ENCODE measurements around the gene RELN.

Gene RELN

GRCh38 chr7:103712991-103713778 lies 276.3 kb downstream of the RELN start:
- TF ChIP-seq CTCF (IDR thresholded peaks at IDR 0.05; ENCODE audit: low read depth, low read length): no peak
- no peak overlapping the region for H3K4me3 ChIP-seq (ENCODE audit: low read depth, low read length)

- H3K4me3 ChIP-seq (ENCODE audit: low read depth, low read length): no peak overlapping the region
- TF ChIP-seq CTCF (IDR thresholded peaks at IDR 0.05; ENCODE audit: low read depth, low read length): no peak
Observed at GRCh38 chr7:103711413-103711812, 278.0 kb downstream of the RELN start.

GRCh38 chr7:103710247-103710646 lies 279.2 kb downstream of the RELN start:
- H3K4me3 ChIP-seq (ENCODE audit: low read depth, low read length): no peak overlapping the region
- no peak for TF ChIP-seq CTCF (IDR thresholded peaks at IDR 0.05; ENCODE audit: low read depth, low read length)

- TF ChIP-seq CTCF (IDR thresholded peaks at IDR 0.05; ENCODE audit: low read depth, low read length): no peak
Observed at GRCh38 chr7:103706805-103707204, 282.7 kb downstream of the RELN start.

GRCh38 chr7:103705542-103705941 lies 283.9 kb downstream of the RELN start:
- H3K4me3 ChIP-seq (ENCODE audit: low read depth, low read length): no peak overlapping the region
- TF ChIP-seq CTCF (IDR thresholded peaks at IDR 0.05; ENCODE audit: low read depth, low read length): no peak

More at GRCh38 chr7:103706805-103707204, 282.7 kb downstream of the RELN start:
- no peak overlapping the region for H3K4me3 ChIP-seq (ENCODE audit: low read depth, low read length)

GRCh38 chr7:103704701-103705100 lies 284.8 kb downstream of the RELN start:
- H3K4me3 ChIP-seq (ENCODE audit: low read depth, low read length): no peak overlapping the region

More at GRCh38 chr7:103704701-103705100, 284.8 kb downstream of the RELN start:
- TF ChIP-seq CTCF (IDR thresholded peaks at IDR 0.05; ENCODE audit: low read depth, low read length): no peak
